Right hindlimb (tissue), 1 donor: Measurements from ENCODE around the gene SLC6A19.

Experiments used
- DNase-seq: peaks from one replicate; pipeline ENCODE4 v3.0.0-alpha.2; 2018

The SLC6A19 gene

DNA sequence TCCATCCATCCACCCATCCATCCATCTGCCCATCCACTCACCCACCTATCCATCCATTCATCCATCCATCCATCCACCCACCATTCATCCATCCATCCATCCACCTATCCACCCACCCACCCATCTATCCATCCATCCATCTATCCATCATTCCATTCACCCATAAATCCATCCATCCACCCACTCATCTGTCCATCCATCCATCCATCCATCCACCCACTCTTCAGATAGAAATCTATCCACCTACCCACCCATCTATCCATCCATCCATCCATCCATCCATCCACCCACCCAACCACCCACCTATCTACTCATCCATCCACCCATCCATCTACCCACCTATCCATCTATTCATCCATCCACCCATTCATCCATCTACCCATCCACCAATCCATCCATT, 35.0 kb upstream of the SLC6A19 start:
- no peak for DNase-seq

DNA sequence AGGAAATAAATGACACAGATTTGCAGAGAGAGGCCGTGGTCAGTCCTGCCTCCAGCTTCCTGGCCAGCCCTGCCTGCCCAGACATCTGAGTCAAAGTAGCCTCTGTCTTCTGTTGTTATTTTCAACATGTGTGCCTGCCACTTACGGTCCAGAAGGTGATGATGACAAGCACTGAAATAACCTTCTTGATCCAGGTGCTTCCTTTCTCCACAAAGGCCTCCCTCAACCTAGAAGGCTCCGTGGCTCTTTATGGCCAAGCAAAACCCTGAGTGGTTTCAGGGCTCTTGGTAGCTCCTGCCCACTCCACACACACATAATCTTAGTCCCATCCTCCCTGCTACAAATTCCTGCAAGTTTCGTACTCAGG, 34.1 kb upstream of the SLC6A19 start:
- DNase-seq: no peak

DNA sequence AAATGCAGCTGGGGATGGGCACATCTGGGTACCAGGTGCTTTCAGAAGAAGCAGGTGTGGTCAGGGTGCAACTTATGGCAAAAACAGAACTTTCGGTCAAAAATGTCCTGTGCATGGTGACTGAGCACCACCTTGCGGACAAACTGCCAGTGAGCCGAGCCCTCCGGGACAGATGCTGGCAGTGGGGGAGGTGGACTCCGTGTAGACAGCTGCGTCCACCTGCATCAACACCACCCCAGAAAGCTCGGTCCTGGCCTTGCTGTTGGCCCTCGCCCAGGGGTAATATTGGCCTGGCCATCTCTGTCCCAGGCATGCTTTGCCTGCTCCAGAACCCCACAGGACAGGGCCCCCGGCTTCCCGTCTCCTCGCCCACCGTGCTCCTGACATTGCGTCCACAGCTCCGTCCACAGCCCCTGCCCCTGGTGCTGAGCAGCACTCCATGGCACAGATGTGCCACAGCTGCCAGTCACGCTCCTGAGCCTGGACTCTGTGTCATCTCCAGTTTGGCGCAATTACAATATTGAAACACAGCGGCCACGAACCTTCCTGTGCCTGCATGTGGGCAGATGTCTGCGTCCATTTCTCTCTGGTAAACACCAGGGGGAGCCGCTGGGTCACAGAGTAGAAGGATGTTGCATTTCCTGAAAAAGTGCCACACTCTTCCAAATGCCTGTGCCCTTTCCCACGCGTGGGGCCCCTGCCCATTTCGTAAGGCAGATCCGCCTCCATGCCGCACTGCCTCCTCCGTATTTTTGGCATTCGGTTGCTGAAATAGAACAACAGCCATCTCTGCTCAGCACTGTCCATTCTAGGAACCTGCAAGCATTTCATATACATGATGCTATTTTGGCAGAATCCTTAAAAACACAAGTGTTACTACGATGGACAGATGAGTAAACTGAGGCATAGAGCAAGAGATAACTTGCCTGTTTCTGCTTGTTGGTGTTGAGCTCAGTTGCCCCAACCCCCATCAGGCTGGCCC, 33.4 kb upstream of the SLC6A19 start:
- peak; percentile 84 for DNase-seq

DNA sequence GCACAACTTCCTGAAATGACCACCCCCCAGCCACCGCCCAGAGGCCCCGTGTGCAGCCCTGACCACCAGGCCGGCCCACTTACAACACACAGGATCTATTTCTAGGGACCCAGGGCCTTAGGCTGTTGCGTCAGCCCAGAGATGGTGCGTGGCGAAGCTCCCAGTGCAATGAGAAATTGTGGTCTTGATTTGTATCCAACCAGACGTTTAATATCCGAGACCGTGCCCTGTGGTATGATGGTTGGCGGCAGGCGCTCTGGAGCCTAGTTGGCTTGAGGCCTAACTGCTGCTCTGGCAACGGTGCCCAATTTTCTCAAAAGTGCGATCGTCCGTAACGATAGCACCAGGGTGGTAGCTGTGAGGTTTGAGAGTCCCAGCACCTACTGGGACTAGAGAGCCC, 32.6 kb upstream of the SLC6A19 start:
- DNase-seq: no peak

DNA sequence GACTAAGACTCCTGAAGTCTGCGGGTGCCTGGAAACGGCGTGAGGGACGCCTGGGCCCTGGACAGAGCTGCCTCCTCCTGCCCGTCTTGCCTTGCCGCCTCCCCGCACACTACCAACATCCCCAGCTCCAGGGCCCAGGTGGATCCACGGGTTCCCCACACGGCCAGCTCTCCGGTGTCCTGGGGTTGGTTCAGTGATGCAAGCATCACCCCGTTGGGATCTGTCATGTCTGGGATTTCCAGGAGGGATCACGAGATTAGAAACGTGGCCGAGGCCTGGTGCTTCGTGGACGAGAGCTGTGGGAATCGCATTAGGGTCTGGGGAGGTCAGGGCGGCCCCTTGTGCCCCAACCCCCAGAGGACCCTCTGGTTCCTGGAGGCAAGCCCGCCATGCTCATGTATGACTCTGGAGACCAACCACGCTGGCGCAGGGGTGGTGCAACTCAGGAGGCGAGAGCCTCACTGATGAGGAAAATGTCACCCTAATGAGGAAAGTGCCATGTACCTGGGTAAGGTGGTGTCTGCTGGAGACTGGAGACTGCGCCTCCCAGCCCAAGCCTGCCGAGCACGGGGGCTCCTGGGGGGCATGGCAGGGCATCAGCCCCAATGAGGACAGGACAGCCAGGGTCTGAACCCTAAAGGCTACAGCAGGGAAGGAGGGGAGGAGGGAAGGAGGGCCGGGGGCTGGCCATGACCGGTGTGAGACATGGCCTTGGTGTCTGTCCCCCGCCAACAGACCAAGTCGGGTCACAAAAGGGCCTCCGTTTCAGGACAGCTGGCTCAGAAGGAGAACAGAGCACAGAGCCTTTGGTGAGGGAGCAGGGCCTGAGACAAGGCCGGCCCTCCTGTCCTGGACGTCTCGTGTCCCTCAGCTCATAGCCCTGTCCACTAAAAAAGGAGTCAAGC, 31.9 kb upstream of the SLC6A19 start:
- no peak for DNase-seq

DNA sequence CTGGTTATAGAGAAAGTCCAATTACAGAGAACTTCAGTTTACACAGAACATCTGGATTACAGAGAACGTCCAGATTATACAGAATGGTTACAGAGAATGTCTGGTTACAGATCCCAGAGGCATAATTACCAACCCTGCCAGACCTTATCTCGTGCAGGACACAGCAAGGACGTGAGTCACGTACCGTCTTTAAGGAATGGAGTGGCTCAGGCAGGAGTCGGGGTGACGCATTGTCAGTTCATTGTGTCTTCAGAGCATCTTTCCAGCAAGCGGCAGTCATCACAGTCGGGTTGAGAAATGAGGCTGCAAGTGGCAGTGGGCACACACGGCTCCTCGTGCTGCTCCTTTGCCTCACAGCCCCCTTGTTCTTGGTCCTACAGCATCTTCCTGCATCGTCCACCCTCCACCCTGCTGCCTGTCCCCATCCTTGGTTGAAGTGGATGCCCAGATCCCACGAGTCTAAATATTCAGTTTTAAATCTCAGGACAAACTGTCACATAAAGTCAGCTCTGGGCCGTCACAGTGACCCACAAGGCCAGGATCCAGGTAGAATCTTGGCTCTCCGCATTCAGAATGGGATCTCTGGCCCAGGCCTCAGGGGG, 30.0 kb upstream of the SLC6A19 start:
- DNase-seq: no peak

DNA sequence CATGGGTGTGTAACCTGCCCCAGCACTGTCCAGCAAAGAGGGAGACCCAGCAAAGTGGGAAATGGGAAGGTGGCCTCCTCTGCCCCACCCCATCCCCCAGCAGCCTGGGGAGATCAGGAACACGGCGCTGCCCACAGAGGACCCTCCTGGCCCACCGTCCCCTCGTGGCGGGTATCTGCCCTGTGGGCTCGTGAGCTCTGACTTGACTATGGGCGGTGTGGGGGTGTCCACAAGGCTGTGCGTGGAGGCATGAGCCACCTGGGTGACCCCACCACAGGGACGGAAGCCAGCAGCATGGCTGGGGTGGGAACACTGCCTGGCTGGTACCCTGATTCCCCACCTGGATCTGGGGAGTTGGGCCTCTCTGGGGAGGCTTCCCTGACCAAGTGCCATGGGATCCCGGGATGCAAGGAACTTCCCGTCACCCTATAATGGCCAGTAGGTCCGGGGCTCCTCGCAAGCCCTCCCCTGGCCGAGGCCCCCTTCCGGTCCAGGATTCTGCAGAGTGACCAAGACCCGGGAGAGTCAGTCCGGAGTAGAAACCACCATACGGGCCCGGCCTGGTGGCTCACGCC, 29.3 kb upstream of the SLC6A19 start:
- no peak for DNase-seq

DNA sequence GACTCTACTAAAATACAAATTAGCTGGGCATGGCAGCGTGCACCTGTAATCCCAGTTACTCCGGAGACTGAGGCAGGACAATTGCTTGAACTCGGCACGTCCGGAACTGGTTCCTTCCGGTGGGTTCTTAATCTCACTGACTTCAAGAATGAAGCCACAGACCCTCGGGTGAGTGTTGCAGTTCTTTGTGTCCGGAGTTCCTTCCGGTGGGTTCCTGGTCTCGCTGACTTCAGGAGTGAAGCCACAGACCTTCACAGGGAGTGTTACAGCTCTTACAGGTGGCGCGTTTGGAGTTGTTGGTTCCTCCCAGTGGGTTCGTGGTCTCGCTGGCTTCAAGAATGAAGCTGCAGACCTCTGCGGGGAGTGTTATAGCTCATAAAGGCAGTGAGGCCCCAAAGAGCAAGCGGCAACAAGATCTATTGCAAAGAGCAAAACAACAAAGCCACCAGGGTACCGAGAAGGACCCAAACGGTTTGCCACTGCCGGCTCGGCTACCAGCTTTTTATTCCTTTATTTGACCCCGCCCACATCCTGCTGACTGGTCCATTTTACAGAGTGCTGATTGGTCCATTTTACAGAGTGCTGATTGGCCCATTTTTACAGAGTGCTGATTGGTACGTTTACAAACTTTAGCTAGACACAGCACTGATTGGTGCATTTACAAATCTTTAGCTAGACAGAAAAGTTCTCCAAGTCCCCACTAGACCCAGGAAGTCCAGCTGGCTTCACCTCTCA, 28.6 kb upstream of the SLC6A19 start:
- DNase-seq: no peak

DNA sequence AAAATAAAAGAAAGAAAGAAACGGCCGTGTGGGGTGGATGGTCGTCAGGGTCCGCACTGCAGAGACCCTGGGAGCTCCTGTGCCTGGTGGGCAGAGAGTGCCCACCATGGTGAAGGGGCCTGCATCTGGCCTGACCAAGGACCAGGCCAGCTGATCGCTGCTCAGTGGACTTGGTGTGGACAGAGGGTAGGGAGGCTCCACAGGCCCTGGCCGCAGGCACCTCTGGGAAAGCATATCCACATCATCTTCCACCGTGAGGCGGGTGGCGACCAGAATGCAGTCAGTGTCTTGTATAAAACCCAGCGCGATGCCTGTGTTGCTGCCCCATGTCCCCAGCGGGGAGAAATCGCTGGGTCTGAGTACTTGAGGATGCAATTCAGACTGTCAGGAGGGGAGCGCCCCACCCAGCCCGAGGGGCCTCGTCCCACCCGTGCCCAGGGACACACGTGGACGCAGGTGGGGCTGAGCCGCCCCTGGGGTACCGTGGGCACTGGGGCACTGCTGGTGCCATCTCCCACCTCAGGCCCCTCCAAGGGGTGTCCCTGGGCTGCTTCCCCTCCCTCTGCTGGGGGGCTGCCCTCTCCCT, 27.8 kb upstream of the SLC6A19 start:
- DNase-seq: no peak

DNA sequence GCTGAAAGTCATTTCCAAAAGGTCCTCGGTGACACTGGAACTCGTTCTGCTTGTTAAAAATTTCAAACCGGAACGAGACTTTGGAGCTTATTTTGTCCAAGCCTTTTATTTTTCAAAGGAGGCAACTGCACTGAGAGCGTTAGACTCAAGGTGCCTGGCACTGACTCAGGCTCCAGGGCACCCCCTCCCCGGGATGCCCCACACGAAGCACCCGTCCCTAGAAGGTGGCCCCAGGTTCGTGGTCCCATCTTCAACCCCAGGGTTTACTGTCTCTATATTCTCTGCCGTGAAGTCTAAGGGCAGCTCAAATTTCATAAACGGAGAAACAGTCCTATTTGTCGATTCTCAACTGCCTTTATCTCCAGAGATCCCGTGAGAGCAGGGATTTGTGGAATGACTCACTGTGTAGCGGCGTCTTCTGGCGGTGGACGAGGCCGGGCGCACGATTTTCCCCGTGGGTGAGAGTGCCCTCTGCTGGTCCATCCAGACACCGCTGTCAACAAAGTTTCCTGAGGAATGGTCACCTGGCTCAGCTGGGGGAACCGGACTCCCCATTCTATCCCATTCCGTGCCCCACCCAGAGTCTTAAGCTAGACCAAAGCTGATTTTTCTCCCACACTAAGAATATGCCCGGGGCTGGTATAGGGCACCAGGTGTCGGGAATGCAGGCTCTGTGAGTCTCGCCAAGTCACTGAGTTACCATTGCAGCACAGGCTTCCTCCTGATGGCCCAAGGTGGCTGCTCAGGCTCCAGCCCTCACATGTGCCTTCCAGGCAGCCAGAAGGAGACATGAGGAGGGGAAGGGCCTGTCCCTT, 27.1 kb upstream of the SLC6A19 start:
- peak; percentile 71 for DNase-seq

DNA sequence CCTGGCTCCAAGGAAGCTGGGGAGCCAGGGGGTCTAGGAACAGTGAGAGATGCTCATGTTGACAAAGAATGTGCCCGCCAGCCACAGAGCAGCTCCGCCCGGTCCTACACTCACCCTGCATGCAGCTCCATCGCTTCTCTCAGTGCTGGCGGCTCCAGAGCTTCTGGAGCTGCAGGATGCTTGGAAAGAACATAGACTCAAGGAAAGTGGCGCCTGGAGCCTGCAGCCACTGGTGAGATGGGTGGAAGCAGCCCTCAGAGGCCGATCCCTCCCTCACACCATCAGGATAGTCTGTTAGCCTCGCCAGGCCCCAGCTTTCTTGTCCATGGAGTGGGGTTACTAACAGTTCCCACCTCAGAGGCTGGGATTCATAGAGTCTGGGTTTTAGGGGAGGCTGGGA, 26.4 kb upstream of the SLC6A19 start:
- DNase-seq: no peak

DNA sequence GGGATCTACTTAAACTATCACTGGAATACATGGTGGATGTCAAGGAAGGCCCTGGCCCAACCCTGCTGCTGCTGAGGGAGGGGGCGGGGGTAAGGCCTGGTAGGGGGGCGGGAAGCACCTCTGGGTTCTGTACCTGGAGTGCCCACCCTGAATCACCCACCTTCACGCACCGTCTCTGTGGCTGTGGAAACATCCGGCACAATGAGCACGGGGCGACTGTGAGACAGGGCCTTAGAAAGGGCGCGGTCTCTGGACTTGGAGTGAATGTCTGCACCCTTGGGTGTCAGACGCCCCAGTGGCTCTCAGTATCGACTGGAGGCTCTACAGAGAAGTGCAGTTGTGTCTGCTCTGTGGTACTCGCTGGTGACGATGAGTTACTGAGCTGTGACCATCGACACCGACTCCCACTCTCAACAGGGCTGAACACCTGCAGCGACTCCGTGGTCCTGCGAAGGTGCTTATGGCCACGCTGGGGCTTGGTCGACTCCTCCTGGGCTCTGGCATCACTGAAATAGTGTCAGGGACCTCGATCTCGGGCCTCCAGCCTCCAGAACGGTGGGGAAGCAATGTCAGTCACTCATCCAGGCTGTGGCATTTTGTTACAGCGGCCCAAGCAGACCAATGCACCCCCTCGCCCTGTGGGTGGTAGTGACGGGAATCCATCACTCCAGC, 25.5 kb upstream of the SLC6A19 start:
- DNase-seq: no peak

DNA sequence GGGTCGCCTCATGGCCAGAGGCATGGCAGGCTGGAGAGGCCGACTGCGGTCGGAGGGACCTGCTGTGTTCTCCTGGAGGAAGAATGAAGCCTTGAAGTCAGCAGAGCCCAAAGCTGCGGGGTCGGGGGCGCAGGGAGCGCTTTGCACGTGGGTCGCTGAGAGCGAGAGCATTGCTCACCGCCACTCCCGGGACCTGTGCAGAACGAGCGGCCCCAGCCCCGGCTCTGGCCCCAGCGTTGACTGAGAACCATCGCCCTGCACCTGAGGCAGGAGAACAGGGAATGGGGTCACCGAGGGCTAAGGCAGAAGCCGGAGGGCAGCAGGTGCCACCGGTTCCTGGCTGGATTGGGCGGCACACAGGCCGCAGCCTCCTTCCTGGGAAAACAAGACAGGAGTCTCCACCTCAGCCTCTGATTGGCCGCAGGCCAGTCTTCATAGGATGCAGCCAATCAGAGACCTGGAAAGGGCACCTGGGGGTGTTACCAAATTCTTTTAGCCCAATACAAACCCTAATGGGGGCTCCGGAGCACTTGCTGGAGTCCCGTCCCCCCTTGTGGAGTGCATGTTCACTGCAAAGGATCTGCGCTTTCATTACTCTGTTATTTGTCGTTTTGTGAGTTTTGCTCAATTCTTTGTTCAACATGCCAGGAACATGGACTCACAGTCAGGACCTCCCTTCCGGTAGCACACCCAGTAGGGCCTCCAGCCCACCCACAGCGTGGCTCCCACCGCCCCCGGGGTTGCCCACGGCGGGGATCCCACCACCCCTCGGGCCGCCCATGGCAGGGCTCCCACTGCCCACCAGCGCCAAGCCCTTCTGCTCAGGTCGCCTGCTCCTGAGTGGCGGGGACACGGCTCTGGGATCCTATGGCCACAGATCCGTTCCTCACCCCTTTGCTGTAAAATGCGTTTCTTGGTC, 24.7 kb upstream of the SLC6A19 start:
- DNase-seq: no peak

DNA sequence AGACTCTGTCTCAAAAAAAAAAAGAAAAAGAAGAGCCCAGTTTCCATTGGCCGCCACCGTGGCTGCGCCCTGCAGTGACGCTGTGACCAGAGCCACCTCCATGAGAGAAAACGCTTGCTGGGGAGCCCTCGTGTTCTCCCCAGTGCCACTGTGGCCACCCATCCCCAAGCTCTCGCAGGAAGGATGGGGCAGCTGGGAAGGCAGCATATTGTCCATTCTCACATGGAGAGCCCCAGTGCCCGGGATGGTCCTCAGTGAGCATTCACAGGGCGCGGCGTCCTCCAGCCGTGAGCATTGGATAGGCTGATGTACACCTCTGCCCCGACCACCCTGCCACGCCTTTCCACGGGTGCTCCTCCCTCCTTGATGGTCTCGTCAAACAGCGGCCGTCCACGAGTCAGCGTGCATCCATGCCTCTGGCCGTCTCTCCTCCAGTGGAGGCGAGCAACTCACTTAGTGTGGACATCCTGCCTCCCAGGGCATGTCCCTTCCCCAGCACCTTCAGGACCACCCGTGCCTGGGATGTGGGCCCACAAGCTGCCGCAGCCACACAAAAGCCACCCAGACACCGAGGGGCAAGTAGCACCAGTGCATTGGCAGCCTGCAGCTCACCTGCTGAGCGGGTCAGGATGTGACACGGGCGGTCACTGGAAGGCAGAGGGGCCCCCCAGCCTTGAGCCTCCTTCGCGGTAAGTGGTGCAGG, 23.4 kb upstream of the SLC6A19 start:
- DNase-seq: no peak

DNA sequence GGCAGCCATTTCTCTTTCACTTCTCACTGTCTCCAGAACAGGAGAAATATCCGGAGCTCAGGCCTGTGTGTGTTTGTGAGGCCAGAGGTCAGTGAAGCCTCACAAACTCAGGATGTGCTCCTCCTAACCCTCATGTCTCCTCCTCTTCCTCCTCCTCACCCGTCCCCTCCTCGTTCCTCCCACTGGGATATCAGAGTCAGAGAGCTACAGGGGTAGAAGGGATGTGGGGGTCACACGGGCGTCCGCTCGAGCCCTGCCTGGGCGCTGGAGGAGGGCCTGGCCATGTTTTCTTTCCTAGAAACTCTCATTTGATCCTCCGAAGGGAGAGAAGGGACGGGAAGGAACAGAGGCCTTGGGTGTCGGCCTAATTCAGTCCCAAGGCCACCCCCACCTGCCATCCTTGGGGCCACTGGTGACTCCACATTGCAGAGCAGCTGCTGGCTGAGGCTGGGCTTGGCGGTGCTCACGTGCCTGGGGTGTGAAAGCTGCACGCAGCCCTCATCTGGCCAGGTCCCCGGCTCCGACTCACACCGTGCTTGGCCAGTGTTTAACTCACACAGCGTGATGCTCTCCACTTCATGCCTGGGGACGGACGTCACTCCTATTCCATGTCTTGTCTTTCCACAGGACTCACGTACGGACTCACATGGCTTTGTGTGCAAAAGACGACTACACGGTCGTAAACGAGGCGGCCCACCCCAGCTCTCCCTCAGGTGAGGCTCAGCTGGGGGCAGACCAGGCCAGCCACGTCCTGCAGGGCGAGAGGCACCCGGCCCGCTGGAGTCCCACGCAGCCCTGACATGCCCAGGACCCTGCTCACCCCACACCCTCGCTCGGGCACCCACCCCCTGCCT, 22.6 kb upstream of the SLC6A19 start:
- DNase-seq: no peak

DNA sequence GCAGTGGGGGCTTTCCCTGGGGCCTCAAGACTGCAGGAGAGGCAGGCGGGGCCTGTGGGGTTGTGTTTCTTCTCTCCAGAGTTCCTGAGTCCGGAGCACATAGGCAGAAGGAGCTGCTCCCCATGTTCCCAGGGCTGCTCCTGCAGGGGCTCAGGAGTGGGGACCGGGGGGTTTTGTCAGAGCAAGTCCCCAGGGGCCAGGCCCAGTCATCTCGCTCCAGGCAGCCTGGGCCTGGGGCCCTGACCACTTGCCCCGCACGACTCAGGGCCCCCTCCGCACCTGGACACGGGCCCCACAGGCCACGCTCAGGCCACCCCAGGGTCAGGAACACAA, 22.0 kb upstream of the SLC6A19 start:
- no peak for DNase-seq

DNA sequence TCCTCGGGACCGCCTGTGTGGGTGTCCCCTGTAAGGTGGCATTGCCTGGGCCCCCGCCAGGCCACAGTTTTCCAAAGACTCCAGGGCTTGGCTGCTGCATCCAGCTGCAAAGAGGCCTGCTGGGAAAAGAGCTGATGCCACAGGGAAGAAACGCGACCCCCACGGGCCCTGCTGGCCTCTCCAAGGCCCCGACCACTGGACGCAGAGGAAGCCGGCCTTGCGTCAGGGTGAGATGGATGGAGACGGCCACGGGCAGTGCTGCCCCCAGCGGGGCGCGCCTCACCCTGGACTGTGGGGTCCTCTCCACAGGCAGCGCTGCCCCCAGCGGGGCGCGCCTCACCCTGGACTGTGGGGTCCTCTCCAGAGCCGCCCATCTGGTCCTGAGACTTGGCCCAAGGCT, 21.3 kb upstream of the SLC6A19 start:
- no peak for DNase-seq

DNA sequence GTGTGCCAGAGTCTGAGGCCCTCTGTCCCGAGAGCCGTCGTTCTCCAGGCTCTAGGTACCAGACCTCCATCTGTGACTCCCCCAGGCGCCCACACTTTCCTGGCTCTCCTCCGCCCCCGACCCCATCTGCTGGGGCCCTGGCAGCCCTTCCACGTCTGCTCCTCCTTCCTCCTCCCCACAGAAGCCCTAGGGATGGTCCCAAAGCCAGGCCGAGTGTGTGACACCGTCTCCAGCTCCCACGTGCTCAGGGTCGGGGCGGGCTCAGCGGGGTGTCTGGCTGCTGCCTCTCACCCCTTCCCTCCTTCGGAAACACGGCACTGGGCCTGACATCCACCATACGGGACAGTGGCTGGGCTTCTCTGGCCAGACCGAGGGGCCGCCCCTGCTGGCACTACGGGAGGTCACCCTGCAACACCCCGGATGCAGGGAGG, 20.5 kb upstream of the SLC6A19 start:
- DNase-seq: no peak
